ENCODE results near the gene WDR20.
"Not testable (repeated sequence)": the region's sequence is repeated elsewhere in the genome, so short reads cannot be mapped to it uniquely, and the experiment has no call there.

WDR20 gene

DNA sequence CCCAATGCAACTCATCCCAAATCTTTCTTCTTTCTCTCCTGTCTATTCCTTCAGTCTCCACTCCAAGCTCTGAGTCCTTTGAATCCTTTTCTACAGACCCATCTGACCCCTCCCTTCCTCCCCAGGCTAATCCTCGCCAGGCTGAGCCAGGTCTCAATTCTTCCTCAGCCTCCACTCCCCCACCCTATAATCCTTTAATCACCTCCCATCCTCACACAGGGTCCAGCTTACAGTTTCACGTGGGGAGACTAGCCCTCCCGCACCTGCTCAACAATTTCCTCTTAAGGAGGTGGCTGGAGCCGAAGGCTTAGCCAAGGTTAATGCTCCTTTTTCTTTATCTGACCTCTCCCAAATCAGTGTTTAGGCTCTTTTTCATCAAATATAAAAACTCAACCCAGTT is 101.5 kb downstream of the WDR20 start:
- DNase-seq, result no peak

DNA sequence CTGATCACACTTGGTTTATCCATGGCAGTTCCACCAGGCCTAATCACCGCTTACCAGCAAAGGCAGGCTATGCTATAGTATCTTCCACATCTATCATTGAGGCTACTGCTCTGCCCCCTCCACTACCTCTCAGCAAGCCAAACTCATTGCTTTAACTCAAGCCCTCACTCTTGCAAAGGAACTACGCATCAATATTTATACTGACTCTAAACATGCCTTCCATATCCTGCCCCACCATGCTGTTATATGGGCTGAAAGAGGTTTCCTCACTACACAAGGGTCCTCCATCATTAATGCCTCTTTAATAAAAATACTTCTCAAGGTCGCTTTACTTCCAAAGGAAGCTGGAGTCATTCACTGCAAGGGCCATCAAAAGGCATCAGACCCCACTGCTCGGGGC is 104.1 kb downstream of the WDR20 start:
- DNase-seq, result not testable (repeated sequence)

DNA sequence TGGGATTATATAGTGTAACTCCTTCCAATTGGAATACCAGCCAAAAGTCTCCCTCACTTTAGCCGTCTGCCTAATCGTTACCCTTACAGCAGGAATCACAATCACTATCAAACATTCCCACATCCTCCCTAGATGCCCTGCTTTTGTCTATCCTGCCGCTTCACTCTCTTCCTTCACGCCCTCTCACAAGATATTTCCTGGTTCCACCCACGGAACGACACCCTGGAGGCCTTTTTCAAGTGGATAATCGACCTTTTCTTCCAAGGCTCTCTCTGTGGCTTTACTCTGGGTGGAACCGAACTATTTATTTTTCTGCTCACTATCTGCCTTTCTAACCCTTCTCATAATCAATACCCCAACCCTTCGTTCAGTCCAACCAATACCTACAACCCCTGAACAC is 106.4 kb downstream of the WDR20 start:
- DNase-seq, result no peak

DNA sequence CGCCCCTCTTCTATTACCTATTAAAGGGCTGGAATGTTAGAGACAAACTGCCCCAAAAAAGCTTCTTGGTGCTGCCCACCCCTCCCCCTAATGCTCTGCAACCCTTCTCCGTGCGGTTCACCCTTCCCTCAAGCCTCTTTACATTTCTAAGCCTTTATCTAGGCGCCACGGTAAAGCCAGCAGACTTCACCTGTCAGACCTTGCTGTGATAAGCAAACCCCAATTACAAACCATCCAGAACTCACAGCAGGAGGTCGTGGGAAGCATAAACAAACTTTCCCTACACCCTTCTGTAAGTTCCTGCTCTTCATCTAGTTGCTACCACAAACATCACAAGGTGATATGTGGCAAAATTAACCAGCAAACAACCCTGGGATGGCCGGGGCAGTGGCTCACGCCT is 108.4 kb downstream of the WDR20 start:
- DNase-seq, result no peak

DNA sequence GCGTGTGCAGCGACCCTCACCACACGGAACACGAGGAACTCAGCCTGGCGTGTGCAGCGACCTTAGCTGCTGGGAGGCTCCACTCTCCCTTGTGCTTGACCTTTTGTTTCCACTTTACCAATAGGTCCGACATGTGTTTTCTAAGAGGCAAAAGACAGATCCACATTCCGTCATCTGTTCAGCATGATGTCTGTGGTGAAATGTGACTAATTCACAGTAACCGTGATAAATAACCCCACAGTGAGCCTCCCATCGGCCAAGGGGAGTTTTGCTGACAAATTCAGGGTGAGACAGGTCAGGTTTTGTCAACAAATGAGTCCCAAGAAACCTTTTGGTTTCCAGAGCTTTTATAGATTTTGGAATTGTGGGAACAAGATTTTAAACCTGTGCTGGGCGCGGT is 109.3 kb downstream of the WDR20 start:
- DNase-seq, result no peak

DNA sequence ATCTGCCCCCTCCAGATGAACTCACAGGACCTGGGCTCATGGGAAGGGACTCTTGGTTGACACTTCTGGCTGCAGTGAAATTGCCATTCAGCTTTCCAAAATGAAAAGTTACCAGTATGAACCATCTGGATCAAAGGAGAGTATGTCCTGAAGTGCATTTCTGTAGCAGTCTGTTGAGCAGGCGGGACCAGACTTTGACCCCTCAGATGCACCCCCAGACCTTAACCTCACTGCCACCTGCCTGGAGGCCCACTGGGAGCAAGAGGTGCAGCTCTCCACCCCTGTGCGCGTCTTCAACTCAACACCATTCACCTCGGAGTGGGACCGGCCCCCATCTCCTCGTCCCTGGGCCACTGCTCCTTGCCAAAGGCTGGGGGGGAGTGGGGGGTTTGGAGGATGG is 110.3 kb downstream of the WDR20 start:
- no peak for DNase-seq

DNA sequence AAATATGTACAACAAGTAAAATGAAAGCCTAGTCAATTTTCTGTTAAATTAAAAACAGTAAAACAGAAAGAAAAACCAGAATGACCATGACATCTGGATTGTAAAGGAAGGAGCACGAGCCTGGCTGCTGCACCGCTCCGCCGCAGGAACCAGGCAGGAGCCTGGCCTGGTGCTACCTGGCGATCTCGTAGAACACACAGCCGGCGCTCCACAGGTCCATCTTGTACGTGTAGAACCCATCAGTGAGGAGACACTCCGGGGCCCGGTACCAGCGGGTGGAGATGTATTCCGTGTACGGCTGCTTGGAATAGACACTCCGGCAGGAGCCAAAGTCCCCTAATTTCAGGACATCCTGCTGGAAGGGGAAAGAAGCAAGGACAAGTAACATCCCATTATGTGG is 110.9 kb downstream of the WDR20 start:
- no peak for DNase-seq

DNA sequence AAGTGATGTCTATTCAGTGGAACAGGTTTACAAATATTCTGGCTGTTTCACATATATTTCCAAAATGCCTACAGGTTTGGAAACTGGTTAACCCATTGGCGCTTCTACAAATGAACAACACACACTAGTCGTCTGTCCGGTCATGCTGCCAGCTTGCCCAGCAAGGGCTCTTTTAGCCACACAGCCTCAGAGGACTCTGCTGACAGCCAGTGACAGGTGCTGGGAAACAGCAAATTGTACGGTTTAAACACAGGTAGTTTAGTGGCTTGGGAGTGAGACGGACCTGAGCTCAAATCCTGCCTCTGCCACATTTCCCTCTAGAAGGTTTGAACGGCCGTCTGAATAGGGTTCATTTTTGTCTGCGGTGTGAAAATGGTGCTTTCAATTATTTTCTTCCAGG is 111.5 kb downstream of the WDR20 start:
- no peak for DNase-seq

DNA sequence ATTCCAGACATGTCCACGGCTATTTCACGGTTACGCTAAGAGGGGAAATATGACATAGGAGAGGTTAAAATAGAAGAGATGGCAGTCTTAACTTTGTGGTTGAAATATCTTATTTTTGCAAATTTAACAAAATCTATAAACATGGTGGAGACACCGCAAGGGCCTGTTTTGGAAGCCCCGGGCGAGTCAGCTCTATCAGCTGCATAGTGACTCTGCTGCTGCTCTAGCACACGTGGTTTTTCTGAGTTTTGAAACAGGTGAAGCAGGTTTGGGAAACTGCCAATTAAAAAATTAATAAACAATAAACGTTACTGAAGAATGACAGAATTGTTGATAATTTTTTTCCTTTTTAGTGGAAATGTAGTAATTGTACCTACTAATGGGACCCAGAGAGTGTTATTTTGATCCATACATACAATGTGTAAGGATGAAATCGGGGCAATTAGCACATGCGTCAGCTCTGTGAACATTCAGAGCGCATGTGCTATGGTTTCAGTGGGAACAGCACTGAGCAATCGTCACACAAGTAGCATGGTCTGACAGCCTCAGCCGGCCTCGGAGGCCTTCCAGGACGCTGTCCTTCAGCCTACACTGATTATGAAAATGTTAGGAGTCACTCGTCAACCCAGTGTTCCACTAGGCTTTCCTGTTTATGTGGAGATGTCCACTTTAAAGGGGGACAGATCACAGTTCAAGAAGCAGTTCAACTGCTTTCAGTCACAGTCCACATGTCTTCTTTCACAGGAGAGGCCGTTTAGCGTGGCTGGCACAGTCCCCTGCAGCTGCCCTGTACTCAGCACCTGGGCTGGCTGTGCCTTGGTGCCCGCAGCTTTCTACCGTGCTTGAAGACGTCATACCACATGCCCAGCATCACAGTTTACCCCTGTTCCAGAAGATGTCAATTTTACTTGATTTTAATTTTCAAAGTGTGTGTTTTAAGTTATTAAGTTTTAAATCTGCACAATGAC is 113.4 kb downstream of the WDR20 start:
- DNase-seq, result no peak

DNA sequence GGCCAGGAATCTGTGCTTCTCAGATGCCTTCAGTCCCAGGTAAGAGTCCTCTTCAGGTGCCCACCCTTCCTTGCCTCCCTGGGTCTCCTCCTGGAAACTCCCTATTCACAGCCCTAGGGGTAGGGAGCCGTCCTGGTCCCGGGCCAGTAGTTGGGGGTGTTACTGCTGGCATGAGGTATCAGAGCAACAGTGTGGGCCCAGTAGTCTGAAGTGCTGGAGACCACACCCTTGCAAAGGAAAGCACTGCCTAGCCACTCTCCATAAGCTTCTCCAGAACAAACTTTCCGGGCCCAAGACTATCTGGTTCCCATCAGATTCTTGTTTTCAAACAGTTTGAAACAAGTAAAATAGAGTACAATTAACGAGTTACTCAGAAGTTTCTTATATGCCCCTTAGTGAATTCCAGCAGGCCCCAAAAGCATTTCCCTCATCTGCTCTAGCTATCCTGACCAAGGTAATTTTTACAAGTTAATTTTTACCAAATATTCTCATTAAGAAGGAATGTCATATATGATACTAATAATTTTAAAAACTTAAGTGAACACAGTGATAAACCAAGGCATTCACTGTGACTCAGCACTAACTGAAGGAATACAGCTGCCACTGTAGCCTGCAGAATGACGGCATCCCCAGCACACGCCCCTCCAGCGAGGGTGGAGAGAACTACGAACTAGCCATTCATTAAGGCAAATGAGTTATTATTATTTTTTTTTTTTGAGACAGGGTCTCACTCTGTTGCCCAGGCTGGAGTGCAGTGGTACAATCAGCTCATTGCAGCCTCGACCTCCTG is 115.9 kb downstream of the WDR20 start:
- DNase-seq, result no peak

DNA sequence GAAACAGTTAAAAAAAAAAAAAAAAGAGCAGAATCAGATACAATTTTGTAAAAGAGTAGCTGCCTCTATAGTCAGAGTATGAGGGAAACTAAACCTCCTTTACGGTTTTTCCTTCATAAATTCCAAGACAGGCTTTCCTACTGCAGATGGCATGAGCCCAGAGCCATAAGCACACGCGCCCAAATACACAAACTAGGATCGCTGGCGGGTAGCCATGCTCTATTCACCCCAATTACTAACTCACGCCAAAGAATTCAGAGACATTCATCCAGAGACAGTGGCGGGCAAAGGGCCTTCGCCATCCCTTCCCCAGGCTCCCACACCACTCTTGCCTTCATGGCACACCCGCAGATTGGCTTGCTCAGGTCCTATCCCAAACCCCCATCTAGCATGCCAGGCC is 117.0 kb downstream of the WDR20 start:
- no peak for DNase-seq

DNA sequence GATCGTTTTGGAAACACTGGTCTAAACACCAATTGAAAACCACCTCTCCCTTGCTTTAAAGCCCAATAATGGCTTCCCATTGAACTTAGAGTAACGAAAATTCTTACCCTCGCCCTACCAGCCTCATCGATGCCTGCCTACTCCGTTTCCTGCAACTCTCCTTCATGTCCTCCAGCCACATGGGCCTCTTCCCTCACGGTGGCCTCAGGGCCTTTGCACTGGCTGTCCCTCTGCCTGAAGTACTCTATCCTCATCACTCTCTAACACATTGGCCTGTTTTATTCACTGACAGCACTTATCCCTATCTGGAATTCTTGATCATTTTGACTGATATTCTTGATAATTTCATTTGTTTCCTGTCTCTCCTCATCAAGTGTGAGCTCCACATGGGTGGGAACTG is 118.4 kb downstream of the WDR20 start:
- DNase-seq, result no peak
